Colonic mucosa (tissue), 4 donors: ENCODE data around the gene R3HCC1L. TPM values are rescaled to one million over a fixed set of nuclear protein-coding genes. Genes with fewer than 3 reads are reported as not detected.
A peak's percentile ranks its signal among the peaks of the same experiment; 100 is the strongest.

Experiments used
- DNase-seq: peaks from one replicate; pipeline ENCODE4 v3.0.0-alpha.2; 2020
- H3K27ac ChIP-seq: fragments of 200-600 bp; one replicate; pipeline ENCODE4 v1.8.0; 2021
- H3K27me3 ChIP-seq: fragments of 200-600 bp; one replicate; pipeline ENCODE4 v1.8.0; 2021
- H3K36me3 ChIP-seq: fragments of 200-600 bp; one replicate; pipeline ENCODE4 v1.8.0; 2021
- H3K4me1 ChIP-seq: fragments of 200-600 bp; one replicate; pipeline ENCODE4 v1.8.0; 2021; ENCODE audit warnings: mild to moderate bottlenecking
- H3K4me3 ChIP-seq: fragments of 200-600 bp; one replicate; pipeline ENCODE4 v1.8.0; 2021
- H3K9ac ChIP-seq, 2 donors: one replicate each; pipeline ENCODE4 v1.7.0; 2013; ENCODE audit warnings: control low read depth in 2 of 2, low read depth in 2 of 2, low read length in 2 of 2
- H3K9me3 ChIP-seq: fragments of 200-600 bp; one replicate; pipeline ENCODE4 v1.8.0; 2021
- intact Hi-C: fragments of 100-400 bp; cut with DNase I; formaldehyde crosslinking; loops from one replicate; pipeline ENCODE4 v1.14.1; 2022
- total RNA-seq, 2 donors: library from RNA; stranded (reverse); fragmentation: NEBNext Ultra II Directional in 1 of 2; extraction: Animal tissue kit (Norgen Biotek cat#: 25700) in 1 of 2; gene quantifications; one replicate each; pipeline ENCODE4 v1.2.1, GENCODE V29; 2021
- TF ChIP-seq, protein P1 (sequence below): fragments of 200-600 bp; IDR thresholded peaks from one replicate; pipeline ENCODE4 v1.8.0; 2022; ENCODE audit warnings: antibody characterized with exemption, mild to moderate bottlenecking
- donor health status: healthy.
- donor health status: DM: no; HTN: no; CAD: no.
- donor health status: DM: no; HTN: no; CAD: no.

R3HCC1L gene
- total RNA-seq, 2 donors from 2014 or later = 16.7 to 16.8 TPM

- Histone ChIP-seq H3K4me1 (no peaks in the 10 kb centered on the region), H3K4me3 (no peak overlapping the region), H3K9ac (no peak overlapping the region), H3K9me3 (no peaks in the 10 kb centered on the region), H3K27me3 (peaks cover 20% of the 10 kb centered on the region), H3K36me3 (no peaks in the 10 kb centered on the region), H3K27ac (no peak overlapping the region)
- no peak for DNase-seq
- TF ChIP-seq, protein P1, sequence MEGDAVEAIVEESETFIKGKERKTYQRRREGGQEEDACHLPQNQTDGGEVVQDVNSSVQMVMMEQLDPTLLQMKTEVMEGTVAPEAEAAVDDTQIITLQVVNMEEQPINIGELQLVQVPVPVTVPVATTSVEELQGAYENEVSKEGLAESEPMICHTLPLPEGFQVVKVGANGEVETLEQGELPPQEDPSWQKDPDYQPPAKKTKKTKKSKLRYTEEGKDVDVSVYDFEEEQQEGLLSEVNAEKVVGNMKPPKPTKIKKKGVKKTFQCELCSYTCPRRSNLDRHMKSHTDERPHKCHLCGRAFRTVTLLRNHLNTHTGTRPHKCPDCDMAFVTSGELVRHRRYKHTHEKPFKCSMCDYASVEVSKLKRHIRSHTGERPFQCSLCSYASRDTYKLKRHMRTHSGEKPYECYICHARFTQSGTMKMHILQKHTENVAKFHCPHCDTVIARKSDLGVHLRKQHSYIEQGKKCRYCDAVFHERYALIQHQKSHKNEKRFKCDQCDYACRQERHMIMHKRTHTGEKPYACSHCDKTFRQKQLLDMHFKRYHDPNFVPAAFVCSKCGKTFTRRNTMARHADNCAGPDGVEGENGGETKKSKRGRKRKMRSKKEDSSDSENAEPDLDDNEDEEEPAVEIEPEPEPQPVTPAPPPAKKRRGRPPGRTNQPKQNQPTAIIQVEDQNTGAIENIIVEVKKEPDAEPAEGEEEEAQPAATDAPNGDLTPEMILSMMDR = no peak
- intact Hi-C loops = no loop called here
Measured at GRCh38 chr10:98264378-98265065, 130.1 kb downstream of the R3HCC1L start.

GRCh38 chr10:98265403-98266378, 131.2 kb downstream of the R3HCC1L start:
- H3K9ac ChIP-seq = no peak overlapping the region
- TF ChIP-seq, protein P1 = no peak
- H3K4me3 ChIP-seq = no peak overlapping the region
- no peaks in the 10 kb centered on the region for H3K9me3 ChIP-seq
- H3K36me3 ChIP-seq = no peaks in the 10 kb centered on the region
- peaks cover 20% of the 10 kb centered on the region for H3K27me3 ChIP-seq
- intact Hi-C loops = no loop called here
- no peak for DNase-seq
- no peak overlapping the region for H3K27ac ChIP-seq
- no peaks in the 10 kb centered on the region for H3K4me1 ChIP-seq

GRCh38 chr10:98266647-98267046, 132.2 kb downstream of the R3HCC1L start:
- Histone ChIP-seq H3K36me3 (no peaks in the 10 kb centered on the region), H3K9ac (no peak overlapping the region), H3K27me3 (peaks cover 20% of the 10 kb centered on the region), H3K4me3 (no peak overlapping the region), H3K27ac (no peak overlapping the region), H3K4me1 (no peaks in the 10 kb centered on the region), H3K9me3 (no peaks in the 10 kb centered on the region)
- TF ChIP-seq, protein P1 = no peak
- no peak for DNase-seq
- intact Hi-C loops = no loop called here

- H3K27me3 ChIP-seq = peaks cover 20% of the 10 kb centered on the region
- H3K4me1 ChIP-seq = no peaks in the 10 kb centered on the region
- no peak for DNase-seq
- intact Hi-C loops = no loop called here
- H3K9me3 ChIP-seq = no peaks in the 10 kb centered on the region
- H3K9ac ChIP-seq = peak overlapping the region in 1 of 2 donors; percentile 52
- no peaks in the 10 kb centered on the region for H3K36me3 ChIP-seq
- TF ChIP-seq, protein P1 = no peak
- no peak overlapping the region for H3K27ac ChIP-seq
- peak overlapping the region; percentile 15 for H3K4me3 ChIP-seq
Measured at GRCh38 chr10:98267069-98267893, 132.8 kb downstream of the R3HCC1L start.
